Femur (tissue), 1 donor: ENCODE data around the gene STX16.

Experiments used
- DNase-seq: peaks from one replicate; pipeline ENCODE4 v3.0.0-alpha.2; 2017

The STX16 gene

DNA sequence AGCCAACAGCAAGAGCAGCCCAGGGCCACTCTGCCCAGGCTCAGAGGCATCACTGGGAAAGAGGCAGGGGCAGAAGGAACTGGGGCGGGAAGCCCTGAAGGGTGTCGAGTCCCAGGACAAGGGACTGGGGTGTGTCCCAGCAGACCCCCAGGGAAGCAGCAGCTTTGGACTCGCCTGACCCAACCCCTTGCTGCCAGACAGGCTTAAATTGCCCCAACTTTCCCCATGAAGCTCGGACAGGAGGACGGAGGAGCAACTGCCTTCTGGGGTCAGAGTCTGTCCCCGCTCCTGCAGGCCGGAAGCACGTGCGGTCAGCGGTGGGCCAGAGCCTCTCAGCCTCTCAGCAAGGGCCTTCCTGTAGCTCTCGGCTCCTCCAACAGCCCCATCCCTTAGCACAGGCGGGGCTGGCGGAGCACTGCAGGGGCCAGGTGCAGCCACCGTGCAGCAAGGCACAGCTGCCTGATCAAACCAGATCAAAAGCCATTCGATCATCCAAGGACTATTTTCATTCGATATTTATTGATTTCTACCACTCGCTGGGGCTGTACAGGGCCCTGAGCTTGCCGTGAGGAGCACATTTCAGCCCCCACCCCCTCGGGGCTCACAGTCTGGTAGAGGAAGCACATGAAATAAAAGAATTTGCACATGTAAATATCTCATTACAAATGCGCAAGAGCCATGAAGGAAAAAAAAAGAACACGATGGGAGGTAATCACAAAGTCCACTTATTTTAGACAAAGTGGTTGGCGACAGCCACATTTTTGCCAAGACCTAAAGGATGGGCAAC lies 31.8 kb upstream of the STX16 start:
- DNase-seq: no peak

DNA sequence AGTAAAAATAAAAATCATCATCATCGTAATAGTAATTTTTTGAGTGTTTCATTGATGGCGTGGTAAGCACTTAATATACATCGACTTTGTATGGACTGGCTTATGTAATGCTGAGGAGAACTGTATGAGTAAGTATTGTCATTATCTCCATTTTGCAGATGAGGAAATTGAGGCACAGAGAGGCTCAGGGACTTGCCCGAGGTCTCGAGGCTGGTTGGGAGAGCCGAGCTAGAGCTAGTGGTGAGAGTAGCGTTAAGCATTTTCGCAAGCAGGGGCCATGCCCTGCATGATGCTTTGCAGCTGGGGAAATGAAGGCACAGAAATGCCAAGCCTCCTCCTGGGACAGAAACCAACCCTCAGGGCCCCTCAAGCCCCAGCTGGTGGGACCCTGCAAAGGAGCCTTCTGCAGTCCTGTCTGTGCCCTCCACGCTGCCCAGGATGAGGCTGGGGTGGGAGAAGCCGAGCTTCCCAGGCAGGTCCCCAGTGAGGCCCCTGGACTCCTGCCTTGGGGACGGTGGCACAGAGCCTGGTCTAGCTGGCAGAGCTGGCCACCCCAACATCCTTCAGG lies 31.1 kb upstream of the STX16 start:
- no peak for DNase-seq

DNA sequence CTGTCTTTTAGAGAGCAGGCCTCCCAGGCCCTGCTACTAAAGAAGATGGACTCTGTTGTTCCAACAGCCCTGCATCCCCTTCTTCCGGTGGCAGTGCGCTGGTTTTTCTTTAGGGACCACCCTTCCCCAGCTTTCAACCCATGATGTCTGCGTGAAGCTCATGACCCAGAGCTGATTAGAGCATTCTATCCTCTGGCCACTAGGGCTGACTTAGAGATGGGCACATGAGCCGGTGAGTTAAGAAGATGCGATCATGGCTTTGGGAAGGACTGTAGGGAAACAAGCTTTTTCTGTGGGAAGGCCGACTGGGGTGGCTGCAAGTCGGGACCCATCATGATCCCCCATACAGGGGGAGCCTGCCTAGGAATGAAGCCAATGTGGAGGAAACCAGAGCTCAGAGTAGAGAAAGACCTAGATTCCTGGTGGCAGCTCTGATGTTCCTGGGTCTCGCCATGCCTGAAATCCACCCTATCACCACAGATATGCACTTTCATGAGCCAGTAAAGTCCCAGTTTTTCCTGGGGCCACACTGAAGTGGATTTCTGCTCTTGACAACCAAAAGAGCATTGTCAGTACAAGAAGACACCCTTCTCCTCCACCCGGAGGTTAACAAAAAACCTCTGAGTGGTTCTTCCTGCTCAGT lies 29.1 kb upstream of the STX16 start:
- DNase-seq: no peak

DNA sequence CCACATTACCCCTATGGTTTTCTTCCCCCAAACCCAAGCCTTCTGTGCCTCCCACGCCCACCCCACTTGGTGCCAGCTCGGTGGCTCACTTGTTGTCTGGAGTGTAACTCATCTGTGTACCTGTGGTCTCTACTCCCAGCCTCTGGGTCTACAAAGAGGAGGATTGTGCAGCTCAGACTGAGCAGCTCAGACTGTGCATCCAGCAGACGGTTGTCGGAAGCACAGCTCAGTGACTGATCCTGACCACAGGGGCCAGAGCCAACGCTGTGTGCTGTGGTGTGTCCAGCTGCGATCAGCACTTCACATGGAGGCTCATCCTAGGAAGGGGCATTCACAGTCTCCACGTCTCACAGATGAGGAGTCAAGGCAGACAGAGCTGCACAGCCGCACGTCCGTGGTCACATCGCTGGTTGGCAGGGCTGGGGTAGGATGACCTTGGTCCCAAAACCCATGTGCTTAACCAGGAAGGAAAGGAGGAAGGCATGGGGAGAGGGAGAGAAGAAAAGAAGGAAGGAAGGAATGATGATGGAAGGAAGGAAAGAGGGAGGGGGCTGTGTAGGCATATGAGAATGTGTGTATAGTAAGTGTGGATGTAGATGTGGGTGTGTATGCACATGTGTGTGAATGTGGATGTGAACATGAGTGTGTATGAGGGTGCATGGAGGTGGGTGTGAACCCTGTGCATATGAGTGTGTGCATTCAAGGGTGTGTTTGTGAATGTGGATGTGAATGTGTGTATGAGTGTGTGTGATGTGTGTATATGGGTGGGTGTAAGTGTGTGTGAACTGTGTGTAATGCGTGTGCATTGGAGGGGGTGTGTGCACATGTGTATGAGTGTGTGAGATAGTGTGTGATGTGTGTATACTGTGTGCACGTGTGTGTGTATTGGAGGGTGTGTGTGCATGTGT lies 28.2 kb upstream of the STX16 start:
- DNase-seq: no peak

DNA sequence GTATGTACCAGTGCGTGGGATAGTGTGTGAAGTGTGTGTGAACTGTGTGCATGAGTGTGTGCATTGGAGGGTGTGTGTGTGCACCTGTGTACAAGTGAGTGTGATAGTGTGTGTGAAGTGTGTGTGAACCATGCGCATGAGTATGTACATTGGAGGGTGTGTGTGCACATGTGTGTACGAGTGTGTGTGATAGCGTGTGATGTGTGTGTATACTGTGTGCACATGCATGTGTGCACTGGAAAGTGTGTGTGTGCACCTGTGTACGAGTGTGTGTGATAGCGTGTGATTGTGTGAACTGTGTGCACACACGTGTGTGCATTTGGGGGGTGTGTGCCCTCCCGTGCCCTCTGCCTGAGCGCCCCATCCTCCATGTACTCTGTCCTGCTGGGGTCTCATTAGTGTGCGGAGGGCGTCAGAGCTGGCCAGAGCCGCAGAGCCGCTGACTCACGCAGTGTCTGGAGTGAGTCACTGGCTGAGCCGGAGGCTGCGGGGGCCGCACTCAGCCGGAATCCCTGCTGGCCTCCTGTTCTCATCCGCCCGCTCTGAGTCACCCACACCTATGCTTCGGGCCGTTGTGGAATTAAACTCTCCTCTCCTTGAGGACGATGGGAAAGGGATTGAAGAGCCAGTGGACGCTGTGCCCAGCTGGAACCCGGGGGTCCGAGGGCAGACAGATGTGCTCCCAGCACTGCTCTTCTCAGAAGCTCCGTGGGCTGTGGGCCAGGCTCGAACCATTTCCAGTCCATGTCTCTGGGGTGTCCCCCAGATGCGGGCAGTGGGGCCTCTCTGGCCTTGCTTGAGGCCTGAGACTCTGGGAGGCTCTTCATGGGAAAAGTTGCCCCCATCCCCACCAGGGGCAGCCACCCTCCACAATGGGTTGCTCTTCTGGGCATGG lies 27.3 kb upstream of the STX16 start:
- DNase-seq: peak; percentile 88

DNA sequence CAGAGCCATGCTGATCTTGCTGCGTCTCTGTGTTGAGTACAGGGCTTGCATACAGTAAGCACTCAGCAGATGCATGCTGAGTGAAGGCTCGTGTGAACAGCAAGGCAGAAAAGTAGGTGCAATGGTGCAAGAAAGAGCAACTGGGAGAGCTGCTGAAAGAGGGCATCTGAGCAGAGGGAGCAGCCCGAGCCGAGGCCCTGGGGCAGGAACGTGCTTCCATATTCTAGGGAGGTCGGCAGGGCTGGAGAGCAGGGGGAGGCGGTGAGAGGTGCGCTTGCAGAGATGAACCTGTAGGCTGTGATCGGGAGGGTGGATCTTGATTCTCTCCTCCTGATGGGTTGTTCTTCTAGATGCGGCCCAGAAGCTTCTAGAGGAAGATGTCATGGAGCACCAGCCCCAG lies 26.4 kb upstream of the STX16 start:
- DNase-seq: no peak

DNA sequence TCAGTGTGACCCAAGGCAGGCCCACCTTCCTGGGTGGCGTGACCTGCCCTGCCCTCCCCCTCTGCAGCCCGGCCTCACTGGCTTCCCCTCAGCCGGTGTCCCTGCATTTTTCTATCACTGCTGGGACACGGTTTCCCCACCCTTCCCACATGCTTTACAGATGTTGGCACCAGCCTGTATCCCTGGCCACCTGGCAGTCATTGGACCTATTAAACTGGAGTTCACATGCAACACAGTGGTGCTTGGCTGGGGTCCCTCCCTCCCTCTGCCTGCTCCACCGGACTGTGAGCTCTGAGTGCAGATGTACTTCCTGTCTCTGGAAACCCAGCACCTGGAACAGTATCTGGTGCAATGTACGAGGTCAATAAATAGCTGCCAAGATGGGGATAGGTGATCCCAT lies 25.5 kb upstream of the STX16 start:
- no peak for DNase-seq

DNA sequence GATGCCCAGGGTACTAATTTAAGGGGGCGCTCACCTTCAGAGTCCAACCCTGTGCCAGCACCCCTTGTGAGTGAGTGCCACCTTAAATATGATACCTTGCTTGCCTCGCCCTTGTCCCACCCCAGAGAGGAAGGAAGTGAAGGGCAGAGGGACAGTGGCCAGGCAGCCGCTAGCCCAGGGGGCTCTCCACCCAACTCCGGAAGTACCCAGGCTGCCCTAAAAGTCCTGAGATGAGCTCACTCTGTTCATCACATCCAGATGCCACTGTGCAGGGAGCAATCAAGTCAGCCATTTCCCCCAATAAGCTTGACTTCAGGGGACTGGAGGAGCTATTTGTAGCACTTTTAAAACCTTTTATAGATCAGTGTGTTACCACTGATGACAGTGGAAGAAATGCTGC lies 25.0 kb upstream of the STX16 start:
- no peak for DNase-seq

DNA sequence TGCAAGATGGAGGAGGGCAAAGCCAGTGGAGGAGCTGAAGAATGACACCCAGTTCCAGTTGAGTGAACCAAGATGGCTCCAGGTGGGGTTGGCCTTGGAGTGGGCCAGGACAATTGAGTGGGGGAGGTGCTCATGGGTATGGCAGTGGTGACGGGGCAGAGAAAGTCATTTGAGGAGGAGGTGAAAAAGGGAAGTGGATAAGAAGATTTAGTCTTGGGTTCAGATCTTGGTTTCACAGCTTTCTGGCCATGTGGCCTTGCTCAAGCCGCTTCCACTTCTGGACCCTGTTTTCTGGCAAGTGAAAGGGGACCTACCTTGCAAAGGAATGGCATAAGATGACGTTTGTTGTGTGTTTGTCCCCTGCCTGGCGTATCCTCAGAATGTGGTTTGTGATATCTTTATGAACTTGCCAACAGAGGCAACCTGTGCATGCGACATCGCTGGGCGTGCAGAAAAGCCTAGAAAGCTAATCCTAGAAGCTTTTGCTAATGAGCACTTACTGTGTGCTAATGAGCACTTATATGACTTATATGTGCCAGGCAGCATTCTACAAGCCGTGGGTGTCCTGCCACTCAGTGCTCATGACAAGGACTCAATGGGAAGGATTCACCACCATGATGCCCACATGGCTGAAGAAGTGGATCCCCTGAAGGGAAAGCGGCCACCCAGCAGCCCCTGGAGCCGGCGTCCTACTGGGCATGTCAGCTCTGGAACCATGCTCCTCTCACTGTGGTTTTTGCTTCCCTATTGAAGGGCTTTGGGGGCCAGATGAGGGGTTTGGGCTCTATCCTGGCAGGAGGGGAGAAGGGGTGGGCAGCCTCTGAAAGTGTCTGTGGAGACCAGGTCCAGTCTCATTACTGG lies 23.6 kb upstream of the STX16 start:
- DNase-seq: no peak

DNA sequence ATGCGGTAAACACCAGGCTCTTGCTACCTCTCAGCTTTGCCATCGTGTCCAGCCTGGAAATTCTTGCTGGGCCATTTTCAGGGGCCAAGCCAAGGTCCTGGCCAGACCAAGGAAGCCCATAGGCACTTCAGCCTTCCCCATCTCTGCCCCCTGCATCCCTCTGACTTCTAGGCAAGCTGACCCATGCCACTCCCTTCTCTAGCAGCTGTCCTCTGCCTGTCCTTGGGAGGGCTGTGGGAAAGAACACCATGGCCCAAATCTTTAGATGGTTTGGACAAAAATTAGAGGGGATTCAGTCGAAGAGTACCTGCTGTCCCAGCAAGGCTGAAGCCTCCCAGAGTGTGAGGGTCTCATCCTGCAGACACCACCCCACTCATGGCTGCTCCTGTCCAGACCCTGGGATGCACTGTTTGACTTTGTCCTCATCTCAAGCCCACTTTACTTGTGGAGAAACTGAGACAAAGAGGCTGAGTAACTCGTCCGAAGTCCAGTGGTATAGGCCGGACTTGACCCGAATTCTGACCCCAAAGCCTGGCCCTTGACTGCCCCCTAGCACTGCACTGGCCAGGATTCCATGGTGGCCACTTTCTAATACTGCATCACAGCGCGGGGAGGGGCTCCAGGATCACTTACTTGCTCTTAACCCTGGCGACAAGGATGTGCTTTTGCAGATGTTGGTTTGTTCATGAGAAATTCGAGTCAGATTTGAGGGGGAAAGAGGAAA lies 22.4 kb upstream of the STX16 start:
- DNase-seq: no peak

DNA sequence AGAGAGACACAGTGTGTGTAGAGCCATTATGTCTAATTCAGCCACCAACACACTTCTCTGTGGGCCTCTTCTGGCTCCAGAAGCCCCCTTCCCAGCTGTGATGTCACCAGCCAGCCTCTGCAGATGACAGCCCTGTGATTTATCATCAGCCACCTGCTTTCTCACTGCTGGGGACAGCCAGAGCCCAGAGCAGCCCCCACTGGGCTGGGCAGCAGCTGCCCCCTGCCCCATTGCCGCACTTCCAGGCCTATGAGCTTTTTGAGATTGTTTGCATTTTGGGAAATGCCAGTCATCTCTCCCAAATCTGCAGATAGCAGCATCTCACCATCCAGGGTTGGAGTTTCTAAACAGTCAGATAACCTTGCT lies 21.9 kb upstream of the STX16 start:
- DNase-seq: no peak

DNA sequence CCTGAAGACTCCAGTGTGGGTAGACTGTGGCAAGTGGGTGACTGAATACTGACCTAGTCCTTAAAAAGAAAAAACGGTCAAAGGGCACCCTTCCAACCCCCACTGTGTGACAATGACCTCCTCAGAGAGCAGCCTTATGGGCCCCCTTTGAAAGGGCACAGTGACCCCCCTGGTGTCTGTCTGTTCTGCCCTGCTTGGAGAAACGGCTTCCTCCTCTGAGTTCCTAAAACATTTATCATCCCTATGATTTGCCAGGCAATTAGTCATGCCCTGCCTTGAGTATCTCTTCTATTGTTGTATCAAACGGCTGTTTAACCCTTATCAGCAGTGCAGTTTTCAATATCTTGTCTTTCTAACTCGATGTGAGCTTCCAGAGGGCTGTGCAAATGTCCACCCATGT lies 21.0 kb upstream of the STX16 start:
- no peak for DNase-seq

DNA sequence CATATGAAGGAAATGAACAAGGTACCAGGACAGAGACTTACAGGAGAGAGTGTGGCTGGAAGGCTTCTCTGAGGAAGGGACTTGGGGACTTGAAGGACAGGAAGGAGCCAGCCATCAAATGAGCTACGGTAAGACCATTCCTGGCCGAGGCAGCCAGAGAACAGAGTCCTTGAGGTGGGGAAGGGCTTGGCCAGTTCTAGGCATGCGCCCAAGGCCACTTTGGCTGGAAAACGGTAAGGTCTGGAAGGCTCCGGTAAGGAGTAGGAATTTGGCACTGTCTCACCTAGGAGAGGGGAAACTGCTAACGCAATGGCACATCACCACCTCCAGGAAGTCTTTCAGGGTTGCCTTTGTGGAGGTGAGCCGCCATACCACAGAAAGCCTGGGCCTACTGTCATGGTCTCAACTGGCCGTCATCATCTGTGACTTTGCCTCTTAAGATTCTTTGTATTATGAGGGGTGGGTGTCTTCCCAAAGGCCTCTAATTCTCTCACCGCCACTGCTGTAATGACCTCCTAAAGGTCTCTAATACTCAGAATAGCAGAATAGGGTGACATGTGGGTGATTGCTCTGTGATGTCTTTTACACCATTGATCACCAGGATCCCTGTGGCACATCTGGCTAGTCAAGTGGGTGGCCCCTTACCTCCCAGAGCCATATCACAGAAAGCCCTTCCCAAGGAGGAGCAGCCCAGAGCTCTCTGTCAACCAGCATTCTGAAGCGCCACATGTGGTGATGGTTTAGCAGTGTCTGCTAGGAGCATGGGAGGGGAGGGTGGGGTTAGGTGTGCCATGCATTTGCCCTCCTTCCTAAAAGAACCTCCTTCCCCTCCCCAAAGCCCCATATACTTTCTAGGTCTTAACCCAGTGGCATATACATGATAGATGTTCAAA lies 17.7 kb upstream of the STX16 start:
- no peak for DNase-seq

DNA sequence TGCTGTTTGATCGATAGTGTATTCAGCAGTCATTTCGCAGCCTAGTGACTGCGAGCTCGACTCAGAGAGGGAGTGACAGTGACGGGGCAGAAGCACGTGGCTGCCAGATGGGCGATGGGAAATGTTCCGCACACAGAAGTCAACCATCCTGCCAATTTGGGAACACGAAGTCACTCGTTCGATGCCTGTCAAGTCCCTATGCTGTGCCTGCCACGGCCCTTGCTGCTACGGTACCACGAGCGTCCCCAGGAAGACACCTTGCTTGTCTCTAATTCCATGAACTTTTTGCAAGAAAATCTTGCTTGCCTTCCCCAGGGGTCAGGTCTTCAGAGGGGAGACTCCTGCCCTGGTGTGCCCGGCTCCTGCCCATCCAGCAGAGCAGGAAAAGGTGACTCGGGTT lies 17.0 kb upstream of the STX16 start:
- no peak for DNase-seq

DNA sequence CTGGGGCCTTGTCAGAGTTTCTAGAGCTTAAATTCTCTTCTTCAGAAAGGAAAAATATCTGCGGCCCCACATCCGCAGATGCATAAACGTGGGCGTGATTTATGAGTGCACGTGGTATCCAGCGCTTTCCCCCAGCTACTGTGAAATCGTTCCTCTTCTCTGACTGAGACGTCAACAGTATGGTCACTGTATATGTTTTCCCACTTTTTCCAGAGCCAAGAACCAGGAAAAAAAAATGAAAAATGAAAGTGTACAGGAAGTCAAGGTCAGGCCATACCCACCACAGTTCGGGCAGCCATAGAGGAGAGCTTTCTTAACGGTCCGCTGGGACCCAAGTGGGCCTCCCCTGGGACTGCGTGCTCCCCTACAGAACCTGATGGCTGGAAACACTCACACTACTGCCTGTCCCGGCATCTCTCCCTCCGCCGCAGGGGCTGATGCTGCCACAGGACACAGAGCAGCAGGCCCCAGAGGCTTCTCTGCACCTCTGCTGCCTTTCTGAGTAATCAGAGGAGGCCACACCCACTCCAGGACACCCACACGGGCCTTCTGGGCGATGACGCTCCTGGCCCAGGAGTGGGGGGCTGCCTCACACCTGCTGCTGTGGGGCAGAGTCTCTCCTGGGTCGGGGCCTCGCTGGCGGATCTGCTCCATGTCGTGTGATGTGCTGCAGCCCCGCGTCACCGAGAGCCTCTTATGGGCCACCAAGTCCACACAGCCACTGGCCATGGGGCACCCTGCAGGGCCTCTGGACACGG lies 16.4 kb upstream of the STX16 start:
- DNase-seq: peak; percentile 85

DNA sequence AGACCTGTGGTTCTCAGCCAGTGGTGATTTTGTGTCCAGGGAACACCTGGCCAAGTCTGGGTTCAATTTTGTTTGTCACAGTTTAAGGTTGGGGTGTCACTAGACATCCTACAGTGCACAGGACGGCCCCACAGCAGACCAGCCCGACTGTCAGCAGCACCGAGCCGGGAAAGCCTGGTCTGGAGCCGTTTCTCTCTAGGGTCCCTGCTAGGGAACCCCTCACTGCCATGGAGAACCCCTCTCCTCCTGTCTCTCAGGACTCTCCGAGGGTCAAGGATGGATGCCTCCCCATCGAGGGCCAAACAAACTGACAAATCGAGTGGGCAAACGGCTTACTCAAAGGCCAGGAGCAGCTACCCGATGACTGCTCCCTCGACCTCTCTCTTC lies 15.8 kb upstream of the STX16 start:
- DNase-seq: no peak

DNA sequence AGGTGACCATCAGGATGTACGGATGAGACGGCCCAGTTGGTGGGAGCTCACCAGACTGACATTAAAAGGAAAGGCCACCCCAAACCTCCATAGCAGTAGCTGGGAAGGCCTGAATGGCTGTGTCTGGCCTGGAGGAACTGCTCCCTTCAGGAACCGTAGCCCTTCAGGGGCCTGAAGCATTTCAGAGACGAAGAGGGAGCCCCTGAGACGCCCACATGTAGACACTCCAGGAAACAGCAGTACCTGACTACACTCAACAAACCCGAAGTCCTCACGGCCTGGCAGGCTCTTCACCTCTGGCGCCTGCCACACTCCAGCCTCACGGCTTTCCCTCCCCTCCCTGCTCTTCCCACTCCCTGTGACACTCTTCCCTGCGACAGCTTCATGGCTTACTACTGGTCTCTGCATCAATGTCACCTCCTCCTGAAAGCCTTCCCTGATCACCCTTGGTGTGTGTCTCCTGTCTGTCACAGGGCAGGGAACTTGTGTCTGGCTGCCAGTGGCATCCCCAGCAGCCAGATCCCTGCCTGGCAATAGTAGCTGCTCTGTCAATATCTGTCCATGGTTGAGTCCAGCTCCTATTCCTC lies 14.6 kb upstream of the STX16 start:
- no peak for DNase-seq

DNA sequence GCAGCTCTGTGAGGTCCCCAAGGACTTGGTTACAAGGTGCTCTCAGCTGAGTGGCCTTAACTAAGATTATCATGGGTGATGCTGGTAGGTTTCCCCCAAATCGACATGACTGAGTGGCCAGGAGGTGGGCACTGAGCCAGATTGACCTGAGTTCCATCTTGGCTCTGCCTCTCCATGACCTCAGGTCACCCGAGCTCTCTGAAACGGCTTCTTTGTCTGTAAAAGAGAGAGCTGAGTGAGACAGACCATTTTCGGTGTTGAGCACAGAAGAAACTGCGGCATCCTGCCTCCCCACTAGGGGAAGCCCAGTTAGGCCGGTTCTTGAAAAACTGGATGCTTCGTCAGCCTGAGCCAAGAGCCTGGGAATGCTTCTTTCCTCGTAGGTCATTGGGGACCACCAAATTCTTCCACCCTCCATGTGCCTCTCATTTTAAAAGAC lies 14.1 kb upstream of the STX16 start:
- DNase-seq: no peak
